A549 (cell line): Measurements from ENCODE around the gene CTNNBL1.

Experiments used
- CHD2 ChIP-seq: fragments of 150-350 bp; IDR thresholded peaks from 2 replicates; pipeline ENCODE4 v1.6.1; 2014; ENCODE audit warnings: low read length; ENCODE audit not compliant: partially characterized antibody
- CTCF ChIP-seq: fragments of >200 bp; sonication (Bioruptor Twin); formaldehyde crosslinking; IDR thresholded peaks from 3 replicates; pipeline ENCODE4 v1.5.1; 2016
- EP300 ChIP-seq, 2 experiments: fragments of >200 bp; sonication (Bioruptor Twin); formaldehyde crosslinking; IDR thresholded peaks; 2 replicates in 1 of 2; 3 replicates in 1 of 2; pipeline ENCODE4 v1.6.1; 2016 to 2017
- HMGXB4 ChIP-seq: fragments of 250-450 bp; sonication (Bioruptor Pico); IDR thresholded peaks from 2 replicates; pipeline ENCODE4 v1.5.0; 2021; ENCODE audit warnings: mild to moderate bottlenecking, moderate library complexity, borderline replicate concordance
- POLR2A ChIP-seq: IDR thresholded peaks from 2 replicates; pipeline ENCODE4 v1.6.1; 2012; ENCODE audit warnings: mild to moderate bottlenecking, low read length
- RAD21 ChIP-seq, 2 experiments: fragments of >200 bp in 1 of 2; sonication (Bioruptor Twin) in 1 of 2; formaldehyde crosslinking in 1 of 2; IDR thresholded peaks in 1 of 2; conservative IDR thresholded peaks in 1 of 2; 2 replicates in 1 of 2; 3 replicates in 1 of 2; pipeline ENCODE4 v1.6.1; 2012 to 2018; ENCODE audit warnings: inconsistent platforms in 1 of 2

GRCh38 chr20:37822141-37822601 lies 128.3 kb downstream of the CTNNBL1 start:
- TF ChIP-seq POLR2A = no peak
- TF ChIP-seq RAD21 (conservative IDR thresholded peaks at IDR 0.05 in 1 of 2, IDR thresholded peaks at IDR 0.05 in 1 of 2) = no peak
- no peak for TF ChIP-seq EP300 (IDR thresholded peaks at IDR 0.05)
- no peak for TF ChIP-seq HMGXB4 (CRISPR knock-in tag)
- TF ChIP-seq CHD2 = no peak
- TF ChIP-seq CTCF = no peak
